ENCODE results near the gene PDZRN4.

The PDZRN4 gene

DNA sequence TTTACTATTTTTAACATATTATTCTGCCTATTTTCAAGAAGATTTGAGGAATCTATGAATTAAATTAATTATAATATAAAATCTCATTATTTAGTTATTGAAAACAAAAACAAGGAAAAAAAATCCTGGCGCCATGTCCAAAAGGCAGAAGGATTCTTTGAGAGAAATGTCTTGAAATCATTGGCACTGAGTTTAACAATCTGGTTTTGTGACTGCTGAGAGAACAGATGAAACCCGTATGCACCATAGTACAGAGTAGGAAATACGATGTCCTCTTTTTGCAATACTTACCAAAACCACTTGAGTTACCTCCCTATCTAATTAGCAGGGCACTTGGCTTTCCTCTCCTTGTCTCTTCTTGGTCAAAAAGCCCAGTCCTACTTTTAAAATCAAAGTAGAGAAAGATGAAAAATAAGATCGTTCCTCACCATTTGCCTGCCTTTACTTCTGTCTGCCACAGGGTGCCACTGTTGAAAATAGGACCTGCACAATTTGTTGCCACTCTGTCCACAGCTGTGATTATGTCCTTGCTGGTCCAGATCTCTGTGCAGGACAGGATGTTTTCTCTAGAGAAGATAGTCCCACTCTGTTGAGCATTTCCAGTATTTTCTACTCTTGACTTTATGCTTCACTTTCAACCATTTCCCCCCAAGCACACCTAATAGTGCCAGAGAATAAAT is 179.7 kb downstream of the PDZRN4 start:
- no peaks in the 10 kb centered on the region for H3K36me3 ChIP-seq
- H3K4me3 ChIP-seq = no peak overlapping the region

DNA sequence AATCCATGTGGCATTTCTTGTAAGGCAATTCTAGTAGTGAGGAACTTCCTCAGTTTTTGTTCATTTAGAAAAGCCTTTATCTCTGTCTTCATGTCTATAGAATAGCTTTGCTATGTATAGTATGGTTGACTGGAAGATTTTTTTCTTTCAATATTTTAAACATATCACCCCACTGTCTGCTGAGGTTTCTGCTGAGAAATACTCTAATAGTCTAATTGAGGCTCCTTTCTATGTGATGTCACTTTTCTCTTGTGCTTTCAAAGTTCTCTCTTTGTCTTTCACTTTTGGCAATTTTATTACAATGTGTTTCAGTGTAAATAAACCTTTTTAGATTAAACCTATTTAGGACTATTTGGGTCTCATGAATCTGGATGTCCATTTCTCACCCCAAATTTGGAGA is 192.8 kb downstream of the PDZRN4 start:
- Histone ChIP-seq H3K4me3 (no peak overlapping the region), H3K4me1 (no peaks in the 10 kb centered on the region), H3K4me2 (no peak overlapping the region), H3K9me3 (no peaks in the 10 kb centered on the region; the same call in 1 of the 2 replicates), H3K27me3 (no peaks in the 10 kb centered on the region), H3K9ac (no peak overlapping the region), H3K27ac (no peak overlapping the region), H3K36me3 (no peaks in the 10 kb centered on the region), H4K20me1 (no peaks in the 10 kb centered on the region)
- no peak for TF ChIP-seq Cebpa-rat (IDR thresholded peaks at IDR 0.05)

More for the DNA sequence above, 179.7 kb downstream of the PDZRN4 start:
- no peaks in the 10 kb centered on the region for H3K4me1 ChIP-seq
- H3K27ac ChIP-seq = no peak overlapping the region
- no peak overlapping the region for H3K9ac ChIP-seq
- no peak for TF ChIP-seq Cebpa-rat (IDR thresholded peaks at IDR 0.05)
- H4K20me1 ChIP-seq = no peaks in the 10 kb centered on the region
- H3K9me3 ChIP-seq = no peaks in the 10 kb centered on the region; the same call in 1 of the 2 replicates
- no peak overlapping the region for H3K4me2 ChIP-seq
- no peaks in the 10 kb centered on the region for H3K27me3 ChIP-seq

DNA sequence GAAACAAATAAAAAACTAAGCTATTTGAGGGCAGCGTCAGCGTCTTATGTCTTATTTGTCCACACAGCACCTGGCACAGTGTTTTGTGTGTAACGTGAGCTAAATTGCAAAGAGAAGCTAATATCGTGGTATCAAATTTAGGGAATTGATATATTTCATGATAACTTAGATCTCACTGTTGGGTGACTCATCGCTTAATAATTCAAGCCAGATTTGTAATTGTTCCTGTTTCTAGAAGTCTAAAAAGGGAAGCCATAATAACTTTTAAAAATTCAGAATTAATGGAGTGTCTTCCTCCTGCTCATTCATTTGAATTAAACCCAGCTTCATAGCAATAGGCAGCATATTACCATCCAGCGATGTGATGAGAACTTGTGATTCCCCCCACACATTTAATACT is 214.7 kb downstream of the PDZRN4 start:
- Histone ChIP-seq H3K36me3 (no peaks in the 10 kb centered on the region), H3K9me3 (peaks cover 9% of the 10 kb centered on the region; the same call in 1 of the 2 replicates), H3K4me3 (no peak overlapping the region), H3K27ac (no peak overlapping the region), H3K9ac (no peak overlapping the region), H3K27me3 (no peaks in the 10 kb centered on the region), H3K4me1 (no peaks in the 10 kb centered on the region), H4K20me1 (no peaks in the 10 kb centered on the region), H3K4me2 (no peak overlapping the region)
- TF ChIP-seq Cebpa-rat (IDR thresholded peaks at IDR 0.05) = no peak

DNA sequence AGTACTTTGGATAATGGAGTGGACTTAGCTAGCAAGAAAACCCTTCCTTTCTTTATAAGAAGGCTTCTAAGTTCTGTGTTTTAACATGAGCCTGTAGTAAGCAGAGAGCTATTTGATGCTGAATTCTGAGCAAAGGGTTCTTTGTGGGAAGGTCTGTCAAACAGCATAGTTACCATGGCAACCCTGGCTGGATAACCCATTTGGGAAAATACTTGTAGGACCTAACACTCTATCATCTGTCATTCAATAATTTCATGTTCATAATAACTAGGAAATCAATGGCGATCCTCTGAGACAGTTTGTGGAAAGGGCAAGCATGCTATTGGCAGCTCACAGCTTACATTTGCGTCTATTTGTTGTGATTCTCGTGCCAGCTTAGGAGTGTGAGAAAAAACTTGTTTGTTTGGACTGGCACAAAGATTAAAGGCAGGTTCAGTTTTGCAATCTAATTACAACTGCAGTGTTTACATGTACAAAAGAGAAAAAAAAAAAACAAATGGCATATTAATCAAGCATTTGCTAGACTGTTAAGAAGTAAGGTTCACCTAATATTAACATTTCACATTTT is 219.2 kb downstream of the PDZRN4 start:
- Histone ChIP-seq H4K20me1 (no peaks in the 10 kb centered on the region), H3K27me3 (no peaks in the 10 kb centered on the region), H3K9me3 (peaks cover 9% of the 10 kb centered on the region; the same call in 1 of the 2 replicates), H3K4me2 (no peak overlapping the region), H3K36me3 (no peaks in the 10 kb centered on the region), H3K4me1 (no peaks in the 10 kb centered on the region), H3K9ac (no peak overlapping the region), H3K4me3 (no peak overlapping the region), H3K27ac (no peak overlapping the region)
- TF ChIP-seq Cebpa-rat (IDR thresholded peaks at IDR 0.05) = no peak

DNA sequence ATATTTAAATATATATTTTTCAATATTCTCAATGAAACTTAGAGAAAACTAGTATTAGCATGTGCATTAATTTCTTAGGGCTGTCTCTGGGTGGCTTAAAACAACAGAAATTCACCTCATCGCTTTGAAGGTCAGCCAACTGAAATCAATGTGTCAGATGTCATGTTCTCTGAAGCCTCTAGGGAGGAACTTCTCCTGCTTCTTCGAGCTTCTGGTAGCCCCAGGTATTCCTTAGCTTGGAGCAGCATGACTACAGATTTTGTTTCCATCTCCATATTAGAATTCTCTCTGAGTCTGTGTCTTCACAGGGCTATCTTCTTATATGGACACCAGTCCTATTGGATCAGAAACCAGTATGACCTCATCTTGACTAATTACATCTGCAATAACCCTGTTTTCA is 221.5 kb downstream of the PDZRN4 start:
- Histone ChIP-seq H4K20me1 (no peaks in the 10 kb centered on the region), H3K9me3 (peaks cover 9% of the 10 kb centered on the region; the same call in 1 of the 2 replicates), H3K4me1 (no peaks in the 10 kb centered on the region), H3K27me3 (no peaks in the 10 kb centered on the region), H3K36me3 (no peaks in the 10 kb centered on the region), H3K4me3 (no peak overlapping the region), H3K4me2 (no peak overlapping the region), H3K27ac (no peak overlapping the region), H3K9ac (no peak overlapping the region)
- no peak for TF ChIP-seq Cebpa-rat (IDR thresholded peaks at IDR 0.05)

DNA sequence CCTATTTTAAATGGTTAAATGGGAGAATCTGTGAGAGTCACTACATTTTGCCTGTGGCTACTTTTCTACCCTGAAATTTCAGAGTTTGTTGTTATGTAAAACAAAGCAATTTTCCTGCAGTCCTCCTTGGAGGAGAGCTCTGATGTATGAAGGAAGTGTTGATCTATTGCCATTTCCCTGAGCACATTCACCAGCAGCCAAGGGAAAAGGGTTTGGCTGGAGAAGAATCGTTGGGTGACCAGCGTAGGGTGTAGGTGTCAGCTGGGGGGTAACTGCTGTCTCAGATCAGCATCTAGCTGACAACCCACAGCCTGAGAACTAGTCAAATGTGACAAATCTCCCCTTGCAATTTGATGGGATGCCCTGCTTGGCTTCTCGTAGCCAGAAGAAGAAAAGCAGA is 230.5 kb downstream of the PDZRN4 start:
- Histone ChIP-seq H3K4me1 (no peaks in the 10 kb centered on the region), H3K36me3 (no peaks in the 10 kb centered on the region), H3K27me3 (no peaks in the 10 kb centered on the region), H3K4me2 (no peak overlapping the region), H3K9ac (no peak overlapping the region), H4K20me1 (no peaks in the 10 kb centered on the region), H3K4me3 (no peak overlapping the region), H3K9me3 (no peaks in the 10 kb centered on the region), H3K27ac (no peak overlapping the region)
- TF ChIP-seq Cebpa-rat (IDR thresholded peaks at IDR 0.05) = no peak

DNA sequence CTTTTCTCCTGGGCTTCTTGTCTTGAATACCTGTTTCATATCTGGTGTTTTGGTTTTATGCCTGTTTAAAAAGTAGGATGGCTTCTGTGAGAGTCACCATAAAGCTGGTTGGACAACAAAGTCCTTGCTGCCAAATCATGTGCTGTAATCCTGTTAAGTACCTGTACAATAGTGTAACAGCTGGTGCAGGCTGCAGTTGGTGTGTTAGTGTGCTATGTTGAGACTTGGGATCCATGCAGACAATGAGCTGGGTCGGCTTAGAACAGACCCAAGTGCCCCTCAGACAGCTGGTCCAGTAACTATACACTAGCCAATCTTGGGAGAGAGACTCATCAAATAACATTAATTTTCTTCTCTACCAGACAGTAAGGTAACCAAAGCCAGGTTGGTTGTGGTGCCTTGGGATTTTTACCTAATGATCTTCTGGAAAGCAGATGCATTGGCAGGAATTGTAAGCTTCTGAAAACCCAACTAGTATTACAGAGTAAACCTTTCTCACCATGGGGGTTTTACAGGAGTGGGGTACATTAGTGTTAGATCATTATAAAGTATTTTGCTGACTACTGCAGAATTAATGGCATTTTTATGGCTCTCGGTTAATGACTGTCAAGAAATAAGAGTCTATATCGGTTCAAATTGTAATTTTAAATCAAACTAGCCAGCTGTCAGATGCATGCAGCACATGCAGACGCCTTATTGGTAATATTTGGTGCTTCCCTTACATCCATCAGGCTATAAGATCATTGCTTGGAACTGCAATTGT is 231.2 kb downstream of the PDZRN4 start:
- no peak overlapping the region for H3K9ac ChIP-seq
- no peaks in the 10 kb centered on the region for H3K9me3 ChIP-seq
- no peak overlapping the region for H3K4me2 ChIP-seq
- no peaks in the 10 kb centered on the region for H4K20me1 ChIP-seq
- no peaks in the 10 kb centered on the region for H3K27me3 ChIP-seq
- H3K27ac ChIP-seq = no peak overlapping the region
- no peak for TF ChIP-seq Cebpa-rat (IDR thresholded peaks at IDR 0.05)
- H3K36me3 ChIP-seq = no peaks in the 10 kb centered on the region
- no peak overlapping the region for H3K4me3 ChIP-seq
- H3K4me1 ChIP-seq = no peaks in the 10 kb centered on the region

DNA sequence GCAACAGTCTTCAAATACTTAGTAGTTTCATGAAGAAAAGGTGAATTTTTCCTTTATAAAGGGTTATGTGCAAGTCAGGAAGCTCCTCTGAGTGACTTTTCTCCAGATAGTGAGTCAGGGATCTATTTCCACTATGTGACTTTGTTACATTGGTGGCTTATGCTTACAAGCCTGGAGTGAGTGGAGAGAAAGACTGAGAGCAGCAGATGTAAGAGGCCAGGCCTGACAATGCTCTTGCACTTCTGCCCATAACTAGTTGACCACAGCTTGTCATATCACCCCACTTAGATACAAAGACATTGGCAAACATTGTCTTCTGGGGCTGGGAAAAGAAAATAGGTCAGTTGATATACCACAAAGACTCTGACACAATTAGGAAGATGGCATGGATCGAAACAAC is 236.5 kb downstream of the PDZRN4 start:
- Histone ChIP-seq H3K4me2 (no peak overlapping the region), H3K9me3 (no peaks in the 10 kb centered on the region), H3K4me1 (no peaks in the 10 kb centered on the region), H4K20me1 (no peaks in the 10 kb centered on the region), H3K36me3 (no peaks in the 10 kb centered on the region), H3K4me3 (no peak overlapping the region), H3K27me3 (no peaks in the 10 kb centered on the region), H3K27ac (no peak overlapping the region), H3K9ac (no peak overlapping the region)
- no peak for TF ChIP-seq Cebpa-rat (IDR thresholded peaks at IDR 0.05)

DNA sequence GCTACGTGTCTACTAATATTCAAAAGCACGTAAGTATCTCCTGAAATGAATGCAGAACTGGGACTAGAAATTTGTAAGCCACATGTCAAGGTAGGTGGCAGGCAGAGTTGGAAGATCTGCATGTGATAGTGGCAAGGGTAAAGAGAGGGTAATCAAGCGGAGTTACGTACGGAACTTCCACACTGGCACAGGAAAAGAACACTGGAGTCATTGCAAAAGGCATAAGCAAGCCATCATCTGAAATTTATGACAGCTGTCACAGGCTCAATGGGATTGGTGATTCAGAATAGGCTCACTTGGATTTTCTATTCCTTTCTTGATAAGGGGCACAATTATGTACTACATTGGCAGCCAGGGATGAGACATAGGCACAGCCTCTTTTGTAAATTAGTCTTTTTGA is 245.3 kb downstream of the PDZRN4 start:
- Histone ChIP-seq H3K27me3 (no peaks in the 10 kb centered on the region), H3K9ac (no peak overlapping the region), H3K4me2 (no peak overlapping the region), H3K9me3 (no peaks in the 10 kb centered on the region), H3K36me3 (no peaks in the 10 kb centered on the region), H3K27ac (no peak overlapping the region), H4K20me1 (no peaks in the 10 kb centered on the region), H3K4me3 (no peak overlapping the region), H3K4me1 (peaks cover 9% of the 10 kb centered on the region)
- TF ChIP-seq Cebpa-rat (IDR thresholded peaks at IDR 0.05) = no peak

DNA sequence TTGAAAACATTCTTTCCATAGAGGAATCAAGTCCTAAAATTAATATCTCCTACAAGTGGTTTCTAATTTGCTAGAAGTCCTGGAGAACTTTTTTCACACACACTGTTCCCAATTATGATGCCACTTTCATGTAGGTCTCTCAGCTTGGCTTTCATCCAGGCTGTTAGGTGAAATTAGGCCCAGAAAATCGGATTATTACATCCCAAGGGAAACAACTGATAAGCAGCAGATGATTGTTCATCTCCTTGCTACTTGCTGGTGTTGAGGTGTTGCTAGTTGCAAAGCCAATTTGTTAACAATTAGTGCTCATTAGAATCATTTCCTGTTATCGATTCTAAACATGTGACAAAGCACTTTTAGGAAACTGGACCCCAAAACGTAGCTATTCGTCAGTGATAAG is 248.0 kb downstream of the PDZRN4 start:
- Histone ChIP-seq H3K9me3 (no peaks in the 10 kb centered on the region), H3K4me3 (no peak overlapping the region), H3K4me1 (peaks cover 9% of the 10 kb centered on the region), H3K36me3 (no peaks in the 10 kb centered on the region), H3K4me2 (no peak overlapping the region), H3K27ac (no peak overlapping the region), H3K9ac (no peak overlapping the region), H4K20me1 (no peaks in the 10 kb centered on the region), H3K27me3 (no peaks in the 10 kb centered on the region)
- TF ChIP-seq Cebpa-rat (IDR thresholded peaks at IDR 0.05) = no peak

Data from BLaER1 (cell line).